Caco-2 (cell line): ENCODE measurements around the gene ATF7IP2. TPM values are rescaled to one million over a fixed set of nuclear protein-coding genes. Genes with fewer than 3 reads are reported as not detected.

Source experiments
- BruUV-seq: library from RNA; stranded (reverse); fragments of 400-500 nt; replicated peaks from 2 replicates; lab custom pipeline; 2021; lab: Mats Ljungman, UMichigan
- CTCF ChIA-PET: fragments of 300-600 bp; sonication (Branson Sonifier 250); formaldehyde crosslinking; loops from one replicate; lab custom pipeline; 2022; ENCODE audit warnings: antibody characterized with exemption; lab: Charles Lee
- POLR2A ChIA-PET: fragments of 300-600 bp; sonication (Branson Sonifier 250); formaldehyde crosslinking; loops from one replicate; lab custom pipeline; 2022; ENCODE audit warnings: antibody characterized with exemption; lab: Charles Lee
- DNase-seq, 2 experiments: peaks; one replicate each; pipeline versions ENCODE4 v3.0.0 to v3.0.0-alpha.2; 2020 to 2022
- H3K27me3 ChIP-seq: replicated peaks from 2 replicates; pipeline ENCODE4 v1.6.0; 2011; ENCODE audit warnings: low read length; ENCODE audit not compliant: control insufficient read depth, insufficient read depth
- H3K36me3 ChIP-seq: 2 replicates; pipeline ENCODE4 v1.5.1; 2011; ENCODE audit warnings: low read length; ENCODE audit not compliant: control insufficient read depth, insufficient read depth
- H3K4me1 ChIP-seq: fragments of 250-450 bp; sonication (Bioruptor Pico); 2 replicates; pipeline ENCODE4 v1.5.1; 2020; ENCODE audit warnings: mild to moderate bottlenecking
- H3K4me3 ChIP-seq: 2 replicates; pipeline ENCODE4 v1.5.1; 2011; ENCODE audit warnings: low read depth, mild to moderate bottlenecking, control low read depth, low read length
- H3K9me3 ChIP-seq: fragments of 250-450 bp; sonication (Bioruptor Pico); 2 replicates; pipeline ENCODE4 v1.5.1; 2020; ENCODE audit warnings: mild to moderate bottlenecking, moderate library complexity
- H3K27ac Mint-ChIP-seq: one replicate; pipeline ENCODE4 v1.8.0; 2022; ENCODE audit warnings: mixed read lengths; ENCODE audit not compliant: unreplicated experiment
- H3K27me3 Mint-ChIP-seq: one replicate; pipeline ENCODE4 v1.8.0; 2022; ENCODE audit warnings: mixed read lengths; ENCODE audit not compliant: insufficient read depth, unreplicated experiment
- H3K36me3 Mint-ChIP-seq: one replicate; pipeline ENCODE4 v1.8.0; 2022; ENCODE audit warnings: mild to moderate bottlenecking, mixed read lengths; ENCODE audit not compliant: insufficient read depth, unreplicated experiment
- H3K4me1 Mint-ChIP-seq: one replicate; pipeline ENCODE4 v1.8.0; 2022; ENCODE audit warnings: low read depth, mixed read lengths; ENCODE audit not compliant: unreplicated experiment
- H3K4me3 Mint-ChIP-seq: one replicate; pipeline ENCODE4 v1.8.0; 2022; ENCODE audit warnings: mild to moderate bottlenecking, moderate library complexity, mixed read lengths; ENCODE audit not compliant: unreplicated experiment
- H3K9me3 Mint-ChIP-seq: one replicate; pipeline ENCODE4 v1.8.0; 2022; ENCODE audit warnings: mixed read lengths; ENCODE audit not compliant: unreplicated experiment
- intact Hi-C: fragments of 100-400 bp; cut with micrococcal nuclease; formaldehyde crosslinking; loops from one replicate; pipeline ENCODE4 v1.10.0; 2022; ENCODE audit not compliant: unreplicated experiment
- total RNA-seq: library from RNA; stranded (reverse); gene quantifications from 2 replicates; pipeline ENCODE4 v1.2.3, GENCODE V29; 2022
- TF ChIP-seq, protein P1 (sequence below), 2 experiments: fragments of 200-600 bp in 1 of 2; IDR thresholded peaks; 1 replicate in 1 of 2; 2 replicates in 1 of 2; pipeline versions ENCODE4 v1.5.1 to v1.8.0; 2011 to 2022; ENCODE audit warnings: antibody characterized with exemption in 1 of 2, control low read depth in 1 of 2, inconsistent platforms in 1 of 2, low read depth in 1 of 2, low read length in 1 of 2, mild to moderate bottlenecking in 1 of 2, moderate library complexity in 1 of 2; ENCODE audit not compliant: insufficient read depth in 1 of 2, severe bottlenecking in 1 of 2, unreplicated experiment in 1 of 2

The ATF7IP2 gene
- total RNA-seq, 1 experiment from 2014 or later: 16.4 TPM

DNA sequence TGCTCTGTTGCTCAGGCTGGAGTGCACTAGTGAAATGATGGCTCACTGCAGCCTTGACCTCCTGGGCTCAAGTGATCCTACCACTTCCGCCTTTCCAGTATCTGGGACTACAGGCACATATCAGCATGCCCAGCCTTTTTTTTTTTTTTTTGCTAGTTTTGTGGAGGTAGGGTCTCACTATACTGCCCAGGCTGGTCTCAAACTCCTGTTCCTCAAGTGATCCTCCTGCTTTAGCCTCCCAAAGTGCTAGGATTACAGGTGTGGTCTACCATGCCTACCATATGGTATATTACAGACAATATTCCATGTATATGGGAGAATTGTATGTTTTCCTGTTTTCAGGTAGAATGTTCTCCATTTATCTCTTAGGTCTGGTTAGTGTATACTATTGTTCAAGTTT, 12.3 kb upstream of the ATF7IP2 start:
- no peaks in the 10 kb centered on the region for H3K36me3 Mint-ChIP-seq
- no peaks in the 10 kb centered on the region for H3K36me3 ChIP-seq
- H3K27me3 ChIP-seq: no peaks in the 10 kb centered on the region
- H3K9me3 Mint-ChIP-seq: no peaks in the 10 kb centered on the region
- no peaks in the 10 kb centered on the region; the same call in 1 of the 2 replicates for H3K9me3 ChIP-seq
- H3K4me3 ChIP-seq: no peak overlapping the region
- no peaks in the 10 kb centered on the region; the same call in 1 of the 2 replicates for H3K4me1 ChIP-seq
- ChIA-PET CTCF (no interaction called here), POLR2A (no interaction called here)
- no peaks in the 10 kb centered on the region for H3K27me3 Mint-ChIP-seq
- intact Hi-C loops: no loop called here
- no peaks in the 10 kb centered on the region for H3K4me1 Mint-ChIP-seq
- BruUV-seq: no TSS peak
- TF ChIP-seq, protein P1, sequence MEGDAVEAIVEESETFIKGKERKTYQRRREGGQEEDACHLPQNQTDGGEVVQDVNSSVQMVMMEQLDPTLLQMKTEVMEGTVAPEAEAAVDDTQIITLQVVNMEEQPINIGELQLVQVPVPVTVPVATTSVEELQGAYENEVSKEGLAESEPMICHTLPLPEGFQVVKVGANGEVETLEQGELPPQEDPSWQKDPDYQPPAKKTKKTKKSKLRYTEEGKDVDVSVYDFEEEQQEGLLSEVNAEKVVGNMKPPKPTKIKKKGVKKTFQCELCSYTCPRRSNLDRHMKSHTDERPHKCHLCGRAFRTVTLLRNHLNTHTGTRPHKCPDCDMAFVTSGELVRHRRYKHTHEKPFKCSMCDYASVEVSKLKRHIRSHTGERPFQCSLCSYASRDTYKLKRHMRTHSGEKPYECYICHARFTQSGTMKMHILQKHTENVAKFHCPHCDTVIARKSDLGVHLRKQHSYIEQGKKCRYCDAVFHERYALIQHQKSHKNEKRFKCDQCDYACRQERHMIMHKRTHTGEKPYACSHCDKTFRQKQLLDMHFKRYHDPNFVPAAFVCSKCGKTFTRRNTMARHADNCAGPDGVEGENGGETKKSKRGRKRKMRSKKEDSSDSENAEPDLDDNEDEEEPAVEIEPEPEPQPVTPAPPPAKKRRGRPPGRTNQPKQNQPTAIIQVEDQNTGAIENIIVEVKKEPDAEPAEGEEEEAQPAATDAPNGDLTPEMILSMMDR (IDR thresholded peaks at IDR 0.05; ENCODE audit: insufficient read depth in 1 of 2, low read depth in 1 of 2, low read length in 1 of 2, severe bottlenecking in 1 of 2, unreplicated experiment in 1 of 2): no peak
- no peak overlapping the region for H3K4me3 Mint-ChIP-seq
- DNase-seq: no peak
- H3K27ac Mint-ChIP-seq: no peak overlapping the region

DNA sequence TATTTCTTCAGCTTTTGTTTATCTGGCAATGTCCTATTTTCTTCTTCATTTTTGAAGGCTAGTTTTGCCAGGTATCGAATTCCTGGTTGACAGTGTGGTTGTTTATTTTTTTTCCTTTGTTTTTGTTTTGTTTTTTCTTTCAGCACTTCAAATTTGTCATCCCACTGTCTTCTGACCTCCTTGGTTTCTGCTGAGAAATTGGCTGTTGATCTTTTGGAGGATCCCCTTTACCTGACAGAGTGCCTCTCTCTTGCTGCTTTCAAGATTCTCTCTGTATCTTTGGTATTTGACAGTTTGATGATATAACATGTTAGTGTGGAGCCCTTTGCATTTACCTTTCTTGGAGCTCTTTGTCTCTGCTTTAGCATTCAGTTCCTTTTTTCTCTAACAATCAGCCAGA, 9.6 kb upstream of the ATF7IP2 start:
- intact Hi-C loops: no loop called here
- no peaks in the 10 kb centered on the region for H3K27me3 ChIP-seq
- no TSS peak for BruUV-seq
- H3K9me3 ChIP-seq: no peaks in the 10 kb centered on the region
- Mint-ChIP-seq H3K4me3 (no peak overlapping the region), H3K36me3 (no peaks in the 10 kb centered on the region), H3K9me3 (no peaks in the 10 kb centered on the region), H3K27ac (no peak overlapping the region), H3K4me1 (no peaks in the 10 kb centered on the region), H3K27me3 (no peaks in the 10 kb centered on the region)
- H3K36me3 ChIP-seq: no peaks in the 10 kb centered on the region
- ChIA-PET POLR2A (no interaction called here), CTCF (no interaction called here)
- no peaks in the 10 kb centered on the region for H3K4me1 ChIP-seq
- no peak for DNase-seq
- TF ChIP-seq, protein P1 (IDR thresholded peaks at IDR 0.05; ENCODE audit: insufficient read depth in 1 of 2, low read depth in 1 of 2, low read length in 1 of 2, severe bottlenecking in 1 of 2, unreplicated experiment in 1 of 2): no peak
- H3K4me3 ChIP-seq: no peak overlapping the region

DNA sequence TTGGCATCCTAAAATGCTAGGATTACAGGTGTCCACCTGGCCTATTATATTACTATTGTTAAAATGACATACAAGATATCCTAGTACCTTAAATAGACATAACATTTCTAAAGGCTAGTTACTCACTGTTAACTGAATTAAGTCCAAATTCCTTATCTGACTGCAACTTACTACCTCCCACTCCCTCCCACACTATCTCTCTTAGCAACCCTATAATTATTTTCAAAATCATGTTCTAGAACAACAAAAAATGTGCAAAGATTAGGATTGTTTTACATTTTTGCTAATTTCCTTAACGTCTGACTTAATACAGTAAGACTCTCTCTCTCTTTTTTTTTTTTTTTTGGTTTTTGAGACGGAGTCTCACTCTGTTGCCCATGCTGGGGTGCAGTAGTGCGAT, 2.2 kb upstream of the ATF7IP2 start:
- H3K27me3 ChIP-seq: no peaks in the 10 kb centered on the region
- H3K4me3 ChIP-seq: no peak overlapping the region
- intact Hi-C loops: no loop called here
- peaks cover 11% of the 10 kb centered on the region; the same call in 1 of the 2 replicates for H3K4me1 ChIP-seq
- CTCF ChIA-PET: no interaction called here
- Mint-ChIP-seq H3K27me3 (no peaks in the 10 kb centered on the region), H3K36me3 (peaks cover 13% of the 10 kb centered on the region), H3K9me3 (no peaks in the 10 kb centered on the region), H3K27ac (no peak overlapping the region), H3K4me3 (no peak overlapping the region), H3K4me1 (peaks cover 5% of the 10 kb centered on the region)
- H3K36me3 ChIP-seq: no peaks in the 10 kb centered on the region
- BruUV-seq: no TSS peak
- no peaks in the 10 kb centered on the region for H3K9me3 ChIP-seq
- no peak for DNase-seq
- POLR2A ChIA-PET: no interaction called here
- TF ChIP-seq, protein P1 (IDR thresholded peaks at IDR 0.05; ENCODE audit: insufficient read depth in 1 of 2, low read depth in 1 of 2, low read length in 1 of 2, severe bottlenecking in 1 of 2, unreplicated experiment in 1 of 2): no peak
